Left lobe of liver (tissue), 2 donors: ENCODE data around the gene PRKCA. TPM values are rescaled to one million over a fixed set of nuclear protein-coding genes. Genes with fewer than 3 reads are reported as not detected.

Source experiments
- ATAC-seq: fragments of 200-7000 bp; cut with Tn5 transposase; one replicate; pipeline ENCODE4 v1.9.1; 2020; ENCODE audit warnings: mild to moderate bottlenecking, moderate library complexity
- DNase-seq: peaks from one replicate; pipeline ENCODE4 v3.0.0-alpha.2; 2020; ENCODE audit warnings: low spot score
- total RNA-seq: library from RNA; stranded (reverse); gene quantifications from one replicate; pipeline ENCODE4 v1.2.1, GENCODE V29; 2021
- donor health status: DM: no; HTN: no; CAD: no; lungs with moderate emphysema.
- donor health status: DM: no; HTN: yes; CAD: no.

The PRKCA gene
- total RNA-seq, 1 donor from 2014 or later = 21.2 TPM

- no peak for DNase-seq
- ATAC-seq = no peak
These were observed 361.9 kb downstream of the PRKCA start for GRCh38 chr17:66664336-66664735.

GRCh38 chr17:66665194-66665593 lies 362.8 kb downstream of the PRKCA start:
- DNase-seq = no peak
- ATAC-seq = no peak

GRCh38 chr17:66667090-66667489 lies 364.7 kb downstream of the PRKCA start:
- ATAC-seq = no peak
- DNase-seq = no peak

- DNase-seq = no peak
- ATAC-seq = no peak
These were observed 365.1 kb downstream of the PRKCA start for GRCh38 chr17:66667491-66668030.

- ATAC-seq (no peak), DNase-seq (no peak)
These were observed 367.8 kb downstream of the PRKCA start for GRCh38 chr17:66670206-66670605.

GRCh38 chr17:66671156-66671555 lies 368.7 kb downstream of the PRKCA start:
- no peak for DNase-seq
- ATAC-seq = no peak

- ATAC-seq (peak; percentile 81), DNase-seq (no peak)
These were observed 371.4 kb downstream of the PRKCA start for GRCh38 chr17:66673668-66674276.

GRCh38 chr17:66675273-66675990 lies 373.0 kb downstream of the PRKCA start:
- DNase-seq (no peak), ATAC-seq (no peak)

- no peak for DNase-seq
- no peak for ATAC-seq
These were observed 373.6 kb downstream of the PRKCA start for GRCh38 chr17:66675991-66676371.

GRCh38 chr17:66676421-66676820 lies 374.0 kb downstream of the PRKCA start:
- DNase-seq (no peak), ATAC-seq (no peak)

GRCh38 chr17:66677201-66677981 lies 375.0 kb downstream of the PRKCA start:
- ATAC-seq = no peak

GRCh38 chr17:66678061-66678460 lies 375.6 kb downstream of the PRKCA start:
- ATAC-seq (no peak), DNase-seq (no peak)

More at GRCh38 chr17:66677201-66677981, 375.0 kb downstream of the PRKCA start:
- DNase-seq = no peak

- DNase-seq (no peak), ATAC-seq (no peak)
These were observed 376.4 kb downstream of the PRKCA start for GRCh38 chr17:66678827-66679226.

GRCh38 chr17:66679631-66680517 lies 377.5 kb downstream of the PRKCA start:
- ATAC-seq = no peak
- DNase-seq = no peak

GRCh38 chr17:66682283-66682682 lies 379.9 kb downstream of the PRKCA start:
- ATAC-seq (no peak), DNase-seq (no peak)

GRCh38 chr17:66684261-66684660 lies 381.8 kb downstream of the PRKCA start:
- DNase-seq (no peak), ATAC-seq (no peak)

- ATAC-seq = no peak
- no peak for DNase-seq
These were observed 382.3 kb downstream of the PRKCA start for GRCh38 chr17:66684731-66685130.

GRCh38 chr17:66686601-66687000 lies 384.2 kb downstream of the PRKCA start:
- no peak for ATAC-seq
- no peak for DNase-seq

- no peak for DNase-seq
- no peak for ATAC-seq
These were observed 385.3 kb downstream of the PRKCA start for GRCh38 chr17:66687570-66688284.

GRCh38 chr17:66689221-66689620 lies 386.8 kb downstream of the PRKCA start:
- DNase-seq (no peak), ATAC-seq (no peak)
